Measurements from ENCODE around the gene SH3YL1.

DNA sequence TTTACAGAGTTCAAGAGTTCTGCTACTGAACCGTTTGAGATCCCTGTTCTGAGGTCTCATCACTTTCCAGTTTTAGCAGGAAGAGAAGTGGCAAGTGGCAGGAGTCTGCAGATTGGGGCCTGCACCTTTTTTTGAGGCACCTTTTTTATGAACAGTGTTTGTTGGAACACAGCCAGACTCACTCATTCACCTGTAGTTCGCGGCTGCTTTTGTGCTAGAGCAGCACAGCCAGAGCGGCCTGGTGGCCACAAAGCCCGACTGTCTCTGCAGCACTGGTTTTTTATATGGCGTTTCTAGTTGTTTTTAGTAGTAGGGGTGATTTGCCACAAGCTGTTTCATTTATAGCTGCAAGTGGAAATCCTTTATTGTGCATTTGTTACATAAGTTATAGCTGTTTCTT, 9.5 kb upstream of the SH3YL1 start:
- TF ChIP-seq CTCF (IDR thresholded peaks at IDR 0.05) (no peak), EZH2 (IDR thresholded peaks at IDR 0.05) (no peak), EZH2phosphoT487 (IDR thresholded peaks at IDR 0.05) (no peak)

All from neural progenitor cell (in vitro differentiated cells).